Right lobe of liver (tissue), 4 donors: Measurements from ENCODE around the gene TMEM200A.
"Not testable (repeated sequence)": the region's sequence is repeated elsewhere in the genome, so short reads cannot be mapped to it uniquely, and the experiment has no call there.

Experiments
- CTCF ChIP-seq, 4 donors: fragments of 200-600 bp in 3 of 4; fragments of 450-650 bp in 1 of 4; IDR thresholded peaks; one replicate each; pipeline versions ENCODE4 v1.5.1 to v1.8.0; 2016 to 2022; ENCODE audit warnings: antibody characterized with exemption in 4 of 4, mild to moderate bottlenecking in 2 of 4
- POLR2A ChIP-seq: fragments of 450-650 bp; IDR thresholded peaks from one replicate; pipeline ENCODE4 v1.6.1; 2017; ENCODE audit warnings: antibody characterized with exemption, mild to moderate bottlenecking
- donor health status: DM: no; HTN: no; CAD: no.
- donor health status: DM: no; HTN: no; CAD: no.
- donor health status: DM: no; HTN: yes; CAD: no.

- TF ChIP-seq CTCF (IDR thresholded peaks at IDR 0.05); POLR2A: not testable (repeated sequence)
These were observed 19.5 kb upstream of the TMEM200A start for GRCh38 chr6:130346324-130346723.
